ENCODE results near the gene CARS1.

The CARS1 gene

GRCh38 chr11:3055891-3056290, 1.3 kb downstream of the CARS1 start:
- Histone ChIP-seq H2AFZ (ENCODE audit: low read depth, low read length, severe bottlenecking) (no peak overlapping the region), H3K27ac (ENCODE audit: low read depth, low read length) (0 out of 2 replicates have a peak overlapping the region, but pooled peaks have one; percentile 4), H3F3A (ENCODE audit: insufficient read depth) (no peaks in the 10 kb centered on the region), H3K4me3 (ENCODE audit: insufficient read depth, low read length, poor library complexity, severe bottlenecking) (peak overlapping the region; percentile 90), H3K36me3 (ENCODE audit: low read length) (no peaks in the 10 kb centered on the region), H4K20me1 (ENCODE audit: low read depth, low read length) (no peaks in the 10 kb centered on the region), H3K9me3 (ENCODE audit: insufficient read depth, low read length) (no peaks in the 10 kb centered on the region), H3K9me2 (replicated peaks; ENCODE audit: insufficient read depth, low read length) (no peaks in the 10 kb centered on the region), H3K4me2 (ENCODE audit: low read depth, low read length, poor library complexity, severe bottlenecking) (peak overlapping the region; percentile 74), H3K79me2 (ENCODE audit: insufficient read depth, low read length) (peaks cover 58% of the 10 kb centered on the region), H3K9ac (ENCODE audit: low read length) (peak overlapping the region; percentile 86), H3K27me3 (ENCODE audit: low read length) (no peaks in the 10 kb centered on the region)
- no peak for TF ChIP-seq EZH2phosphoT487 (conservative IDR thresholded peaks at IDR 0.05; ENCODE audit: low read length)
- no peak for TF ChIP-seq CTCF (IDR thresholded peaks at IDR 0.05; ENCODE audit: insufficient read depth, low read length, poor library complexity, severe bottlenecking)

- no peak overlapping the region for H3K27ac ChIP-seq (ENCODE audit: low read depth, low read length)
- no peaks in the 10 kb centered on the region for H3F3A ChIP-seq (ENCODE audit: insufficient read depth)
- no peaks in the 10 kb centered on the region for H4K20me1 ChIP-seq (ENCODE audit: low read depth, low read length)
- no peaks in the 10 kb centered on the region for H3K9me3 ChIP-seq (ENCODE audit: insufficient read depth, low read length)
- H3K27me3 ChIP-seq (ENCODE audit: low read length) = no peaks in the 10 kb centered on the region
- no peak for TF ChIP-seq CTCF (IDR thresholded peaks at IDR 0.05; ENCODE audit: insufficient read depth, low read length, poor library complexity, severe bottlenecking)
- no peak for TF ChIP-seq EZH2phosphoT487 (conservative IDR thresholded peaks at IDR 0.05; ENCODE audit: low read length)
- no peaks in the 10 kb centered on the region for H3K9me2 ChIP-seq (replicated peaks; ENCODE audit: insufficient read depth, low read length)
- peaks cover 90% of the 10 kb centered on the region for H3K79me2 ChIP-seq (ENCODE audit: insufficient read depth, low read length)
- no peak overlapping the region for H2AFZ ChIP-seq (ENCODE audit: low read depth, low read length, severe bottlenecking)
- no peak overlapping the region for H3K4me2 ChIP-seq (ENCODE audit: low read depth, low read length, poor library complexity, severe bottlenecking)
- no peak overlapping the region for H3K4me3 ChIP-seq (ENCODE audit: insufficient read depth, low read length, poor library complexity, severe bottlenecking)
- no peaks in the 10 kb centered on the region for H3K36me3 ChIP-seq (ENCODE audit: low read length)
- H3K9ac ChIP-seq (ENCODE audit: low read length) = no peak overlapping the region
Measured at GRCh38 chr11:3052567-3052966, 4.7 kb downstream of the CARS1 start.

GRCh38 chr11:3052109-3052479, 5.1 kb downstream of the CARS1 start:
- Histone ChIP-seq H3K4me2 (ENCODE audit: low read depth, low read length, poor library complexity, severe bottlenecking) (no peak overlapping the region), H3K79me2 (ENCODE audit: insufficient read depth, low read length) (peaks cover 94% of the 10 kb centered on the region), H3K27ac (ENCODE audit: low read depth, low read length) (no peak overlapping the region), H2AFZ (ENCODE audit: low read depth, low read length, severe bottlenecking) (no peak overlapping the region), H3K9me2 (replicated peaks; ENCODE audit: insufficient read depth, low read length) (no peaks in the 10 kb centered on the region), H3K9ac (ENCODE audit: low read length) (no peak overlapping the region), H4K20me1 (ENCODE audit: low read depth, low read length) (no peaks in the 10 kb centered on the region), H3K36me3 (ENCODE audit: low read length) (no peaks in the 10 kb centered on the region), H3K27me3 (ENCODE audit: low read length) (no peaks in the 10 kb centered on the region), H3K4me3 (ENCODE audit: insufficient read depth, low read length, poor library complexity, severe bottlenecking) (no peak overlapping the region), H3K9me3 (ENCODE audit: insufficient read depth, low read length) (no peaks in the 10 kb centered on the region), H3F3A (ENCODE audit: insufficient read depth) (no peaks in the 10 kb centered on the region)
- TF ChIP-seq CTCF (IDR thresholded peaks at IDR 0.05; ENCODE audit: insufficient read depth, low read length, poor library complexity, severe bottlenecking) = no peak
- no peak for TF ChIP-seq EZH2phosphoT487 (conservative IDR thresholded peaks at IDR 0.05; ENCODE audit: low read length)
